ENCODE measurements around the gene GCNA.

GRCh38 chrX:71579136-71579989 is 1.1 kb downstream of the GCNA start:
- TF ChIP-seq CTCF (conservative IDR thresholded peaks at IDR 0.05) (no peak), ZFX (IDR thresholded peaks at IDR 0.05) (no peak)
